ENCODE measurements around the gene ABI3BP. TPM values are rescaled to one million over a fixed set of nuclear protein-coding genes. Genes with fewer than 3 reads are reported as not detected.

Gene ABI3BP
- total RNA-seq, 1 experiment from 2014 or later, result 0.15 TPM

- Histone ChIP-seq H3K79me2 (ENCODE audit: insufficient read depth, low read length) (peaks cover 45% of the 10 kb centered on the region), H3K9me2 (ENCODE audit: insufficient read depth) (no peaks in the 10 kb centered on the region), H4K20me1 (ENCODE audit: insufficient read depth) (peaks cover 26% of the 10 kb centered on the region; the same call in 1 of the 2 replicates), H3K36me3 (ENCODE audit: control insufficient read depth in 1 of 2, insufficient read depth in 2 of 2, low read length in 2 of 2) (peaks cover 3 to 11% of the 10 kb centered on the region in 2 experiments; a peak in 2 of 4 replicates), H3K4me1 (ENCODE audit: control insufficient read depth in 1 of 2, insufficient read depth in 2 of 2, low read length in 2 of 2) (peaks cover 5 to 17% of the 10 kb centered on the region in 2 experiments; a peak in 3 of 4 replicates), H2AFZ (ENCODE audit: low read depth, low read length, poor library complexity, severe bottlenecking) (peak within 1 kb of the TSS; percentile 24), H3K4me3 (replicated peaks in 1 of 2; ENCODE audit: low read depth in 1 of 2, low read length in 2 of 2) (peak within 1 kb of the TSS; percentile 78 to 92), H3K27me3 (ENCODE audit: insufficient read depth, low read length) (no peaks in the 10 kb centered on the region), H3K9ac (ENCODE audit: low read length) (peak within 1 kb of the TSS; percentile 81), H3K27ac (ENCODE audit: low read depth, low read length) (peak within 1 kb of the TSS; percentile 91), H3K4me2 (ENCODE audit: low read length) (peak within 1 kb of the TSS; percentile 83), H3K9me3 (ENCODE audit: control insufficient read depth in 1 of 2, insufficient read depth in 1 of 2, low read depth in 1 of 2, low read length in 2 of 2) (no peaks in the 10 kb centered on the region)
- intact Hi-C loops (cut with micrococcal nuclease), result no loop called here
- CTCF ChIA-PET, result interaction anchor here (2.0 kb wide), 1 partner anchor 487 kb away, joined by 5 read pairs; no protein-coding TSS in a partner anchor
- POLR2A ChIA-PET, result interaction anchor here (1.0 to 1.7 kb wide), 2 partner anchors 18 to 106 kb away, joined by 3 to 5 read pairs; no protein-coding TSS in a partner anchor
- RAD21 ChIA-PET (ENCODE audit: low non-redundant PET in 1 of 2, low total read pairs in 2 of 2, uncharacterized antibody in 2 of 2, unreplicated experiment in 2 of 2), result no interaction called here
- BruUV-seq (replicated peaks), result no TSS peak
- peak; percentile 98 for DNase-seq (ENCODE audit: low read depth, low spot score)
- peak; percentile 95 for ATAC-seq
- TF ChIP-seq, protein P1, sequence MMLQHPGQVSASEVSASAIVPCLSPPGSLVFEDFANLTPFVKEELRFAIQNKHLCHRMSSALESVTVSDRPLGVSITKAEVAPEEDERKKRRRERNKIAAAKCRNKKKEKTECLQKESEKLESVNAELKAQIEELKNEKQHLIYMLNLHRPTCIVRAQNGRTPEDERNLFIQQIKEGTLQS (IDR thresholded peaks at IDR 0.05), result no peak
- TF ChIP-seq ZNF274 (IDR thresholded peaks at IDR 0.05; ENCODE audit: low read depth, low read length) (no peak), POLR2AphosphoS5 (IDR thresholded peaks at IDR 0.05; ENCODE audit: low read depth, low read length) (peak; percentile 84), YY1 (IDR thresholded peaks at IDR 0.05; ENCODE audit: extremely low read depth, insufficient replicate concordance, low read depth, low read length) (peak; percentile 28), EZH2 (IDR thresholded peaks at IDR 0.05) (no peak), REST (IDR thresholded peaks at IDR 0.05; ENCODE audit: low read depth) (no peak), CEBPB (IDR thresholded peaks at IDR 0.05; ENCODE audit: low read depth) (no peak), ZFX (IDR thresholded peaks at IDR 0.05) (peak; percentile 77), FOSL1 (IDR thresholded peaks at IDR 0.05; ENCODE audit: low read depth) (no peak), EGR1 (IDR thresholded peaks at IDR 0.05; ENCODE audit: low read depth) (no peak), SRF (IDR thresholded peaks at IDR 0.05; ENCODE audit: low read depth) (no peak), JUND (IDR thresholded peaks at IDR 0.05) (no peak), SP1 (IDR thresholded peaks at IDR 0.05; ENCODE audit: low read depth) (peak; percentile 48; the same call in 1 of the 2 replicates), SIN3A (IDR thresholded peaks at IDR 0.05; ENCODE audit: low read depth) (no peak; the same call in 1 of the 2 replicates), EZH2phosphoT487 (IDR thresholded peaks at IDR 0.05; ENCODE audit: borderline replicate concordance) (no peak), CBX3 (IDR thresholded peaks at IDR 0.05; ENCODE audit: low read depth) (no peak), TCF7L2 (IDR thresholded peaks at IDR 0.05; ENCODE audit: borderline replicate concordance, extremely low read depth, insufficient read depth, insufficient read length) (peak; percentile 11), RAD21 (IDR thresholded peaks at IDR 0.05; ENCODE audit: low read depth) (no peak), MAX (IDR thresholded peaks at IDR 0.05) (peak; percentile 63; the same call in 1 of the 2 replicates)
- TF ChIP-seq, protein P2, sequence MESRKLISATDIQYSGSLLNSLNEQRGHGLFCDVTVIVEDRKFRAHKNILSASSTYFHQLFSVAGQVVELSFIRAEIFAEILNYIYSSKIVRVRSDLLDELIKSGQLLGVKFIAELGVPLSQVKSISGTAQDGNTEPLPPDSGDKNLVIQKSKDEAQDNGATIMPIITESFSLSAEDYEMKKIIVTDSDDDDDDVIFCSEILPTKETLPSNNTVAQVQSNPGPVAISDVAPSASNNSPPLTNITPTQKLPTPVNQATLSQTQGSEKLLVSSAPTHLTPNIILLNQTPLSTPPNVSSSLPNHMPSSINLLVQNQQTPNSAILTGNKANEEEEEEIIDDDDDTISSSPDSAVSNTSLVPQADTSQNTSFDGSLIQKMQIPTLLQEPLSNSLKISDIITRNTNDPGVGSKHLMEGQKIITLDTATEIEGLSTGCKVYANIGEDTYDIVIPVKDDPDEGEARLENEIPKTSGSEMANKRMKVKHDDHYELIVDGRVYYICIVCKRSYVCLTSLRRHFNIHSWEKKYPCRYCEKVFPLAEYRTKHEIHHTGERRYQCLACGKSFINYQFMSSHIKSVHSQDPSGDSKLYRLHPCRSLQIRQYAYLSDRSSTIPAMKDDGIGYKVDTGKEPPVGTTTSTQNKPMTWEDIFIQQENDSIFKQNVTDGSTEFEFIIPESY (IDR thresholded peaks at IDR 0.05; ENCODE audit: extremely low read depth, insufficient replicate concordance, low read length), result peak; percentile 47
Measured at GRCh38 chr3:100708989-100709841, 284.0 kb downstream of the ABI3BP start, which contains the start of gene TFG. Gene TFG (plus strand): TSS chr3:100709494. CDS start chr3:100713686, 4,192 bp downstream.
